KOPT-K1 (cell line): Measurements from ENCODE around the gene PAXX.

Experiments used
- H3K27ac ChIP-seq: fragments of 200-600 bp; sonication (generic); 2 replicates; pipeline ENCODE4 v1.5.1; 2016; ENCODE audit warnings: antibody characterized with exemption, mild to moderate bottlenecking, low read depth, low read length; ENCODE audit not compliant: poor library complexity, severe bottlenecking
- H3K36me3 ChIP-seq: fragments of 200-600 bp; sonication (generic); 2 replicates; pipeline ENCODE4 v1.5.1; 2017; ENCODE audit warnings: antibody characterized with exemption, mild to moderate bottlenecking, low read length, moderate library complexity; ENCODE audit not compliant: insufficient read depth
- H3K9me3 ChIP-seq: fragments of 200-600 bp; sonication (generic); 2 replicates; pipeline ENCODE4 v1.5.1; 2017; ENCODE audit warnings: antibody characterized with exemption, low read length, mild to moderate bottlenecking; ENCODE audit not compliant: insufficient read depth, poor library complexity, severe bottlenecking

PAXX gene, protein sequence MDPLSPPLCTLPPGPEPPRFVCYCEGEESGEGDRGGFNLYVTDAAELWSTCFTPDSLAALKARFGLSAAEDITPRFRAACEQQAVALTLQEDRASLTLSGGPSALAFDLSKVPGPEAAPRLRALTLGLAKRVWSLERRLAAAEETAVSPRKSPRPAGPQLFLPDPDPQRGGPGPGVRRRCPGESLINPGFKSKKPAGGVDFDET

DNA sequence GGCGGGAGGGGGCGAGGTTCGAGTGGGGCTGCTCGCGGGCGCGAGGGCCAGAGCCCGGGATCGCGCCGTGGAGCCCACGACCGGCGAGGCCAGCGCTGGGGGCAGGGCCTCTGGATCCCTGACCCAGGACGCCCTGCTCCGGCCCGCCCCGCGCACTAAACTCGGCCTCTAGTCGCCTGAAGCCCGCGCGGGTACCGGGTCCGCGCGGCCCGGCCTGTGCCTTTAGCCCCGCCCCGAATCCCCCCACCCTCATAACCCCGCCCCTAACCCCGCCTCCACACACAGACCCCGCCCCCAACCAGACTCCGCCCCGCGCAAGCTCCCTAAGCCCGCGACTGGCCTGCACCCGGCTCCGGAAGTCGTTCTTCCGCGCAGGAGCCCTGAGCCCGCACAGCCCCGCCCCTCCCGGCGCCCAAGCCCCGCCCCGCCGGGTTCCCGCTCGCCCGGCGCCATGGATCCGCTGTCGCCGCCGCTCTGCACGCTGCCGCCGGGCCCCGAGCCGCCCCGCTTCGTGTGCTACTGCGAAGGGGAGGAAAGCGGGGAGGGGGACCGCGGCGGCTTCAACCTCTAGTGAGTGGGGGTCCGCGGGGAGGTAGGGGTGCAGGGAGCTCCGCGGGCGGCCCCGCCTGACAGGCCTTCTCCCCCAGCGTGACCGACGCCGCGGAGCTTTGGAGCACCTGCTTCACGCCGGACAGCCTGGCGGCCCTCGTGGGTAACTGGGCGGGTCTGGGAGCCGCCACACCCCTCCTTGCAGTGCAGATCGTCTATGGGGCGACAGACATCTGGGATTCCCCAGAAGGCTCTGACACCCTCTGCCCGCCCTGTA lies at the start of gene PAXX:
TSS of gene PAXX (plus strand) at position 430 of the 826 bp plus-strand sequence. CDS start at position 452, 22 bp downstream.
- Histone ChIP-seq H3K27ac (peak within 1 kb of the TSS; percentile 86), H3K36me3 (peaks cover 13% of the 10 kb centered on the region; the same call in 1 of the 2 replicates), H3K9me3 (no peaks in the 10 kb centered on the region)

DNA sequence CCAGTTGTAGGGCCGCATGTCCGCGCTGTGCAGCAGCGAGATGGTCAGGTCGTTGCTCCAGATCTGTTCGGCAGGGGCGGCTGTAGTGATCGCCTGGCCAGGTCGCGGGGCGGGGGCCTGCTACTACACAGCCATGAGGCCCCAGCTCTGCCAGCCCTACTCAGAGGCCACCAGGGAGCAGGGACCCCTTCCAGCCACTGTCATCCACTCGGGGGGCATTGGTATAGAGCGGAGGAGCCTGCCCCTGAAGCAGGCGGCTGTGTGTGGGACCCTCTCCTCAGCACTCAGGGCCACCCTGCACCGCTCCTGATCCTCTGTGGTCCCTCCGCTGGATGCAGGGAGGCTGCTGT lies 49.4 kb upstream of the PAXX start:
- Histone ChIP-seq H3K9me3 (no peaks in the 10 kb centered on the region), H3K36me3 (peaks cover 40% of the 10 kb centered on the region; the same call in 1 of the 2 replicates), H3K27ac (no peak overlapping the region)

DNA sequence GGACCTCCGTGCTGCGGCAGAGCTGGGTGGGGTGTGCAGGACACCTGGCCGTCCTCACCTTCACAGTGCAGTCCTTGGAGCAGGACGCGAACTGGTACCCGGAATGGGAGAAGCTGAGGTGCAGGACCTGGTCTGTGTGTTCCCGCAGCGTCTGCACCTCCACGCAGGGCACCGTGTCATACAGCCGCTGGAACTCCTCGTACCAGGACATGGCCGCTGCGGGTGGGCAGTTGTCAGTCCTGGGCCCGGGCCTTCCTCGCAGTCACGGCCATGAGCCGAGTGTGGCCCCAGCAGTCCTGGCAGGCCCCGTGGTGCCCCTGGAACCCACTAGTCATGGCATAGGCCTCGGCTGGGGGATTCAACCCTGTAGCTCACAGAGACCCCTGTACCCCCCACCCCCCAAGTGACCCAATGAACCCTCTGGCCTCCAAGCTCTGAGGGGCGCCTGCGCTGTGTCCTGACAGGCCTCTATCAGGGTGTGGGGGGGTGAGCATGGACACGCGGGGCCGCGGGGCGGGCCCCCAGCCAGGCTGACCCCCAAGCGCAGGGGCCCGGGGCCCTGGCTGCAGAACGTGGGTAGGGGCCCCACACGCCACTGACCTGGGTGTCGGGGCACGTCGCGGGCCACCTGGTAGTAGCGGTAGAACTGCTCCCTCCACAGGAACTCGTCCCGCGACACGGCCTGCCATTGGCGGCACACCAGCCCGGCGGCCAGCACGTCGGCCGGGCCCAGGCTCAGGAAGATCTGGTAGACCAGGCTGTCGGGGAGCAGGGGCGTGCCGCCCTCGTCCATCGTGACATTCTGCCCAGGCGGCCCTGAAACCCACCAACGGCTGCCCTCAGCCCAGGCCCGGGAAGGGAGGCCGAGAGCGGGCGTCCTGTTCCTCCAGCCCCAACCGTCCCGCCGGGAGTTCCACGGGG lies 48.7 kb upstream of the PAXX start:
- peaks cover 37% of the 10 kb centered on the region; the same call in 1 of the 2 replicates for H3K36me3 ChIP-seq
- peak overlapping the region; percentile 85 for H3K27ac ChIP-seq
- no peaks in the 10 kb centered on the region for H3K9me3 ChIP-seq

DNA sequence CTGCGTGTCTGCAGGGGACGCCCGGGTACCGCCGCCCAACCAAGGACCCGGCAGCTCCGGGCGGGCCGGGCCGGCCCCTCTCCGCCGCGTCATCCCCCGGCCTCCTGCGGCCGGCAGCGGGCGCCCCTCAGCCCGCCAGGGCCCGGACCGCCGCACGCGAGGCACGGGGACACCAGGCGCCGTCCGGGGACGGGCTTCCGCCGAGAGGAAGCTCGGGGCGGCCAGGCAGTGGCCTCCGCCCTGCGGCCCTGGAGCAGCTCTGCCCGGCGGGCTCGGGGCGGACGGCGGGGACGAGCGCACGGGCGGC lies 48.1 kb upstream of the PAXX start:
- Histone ChIP-seq H3K36me3 (peaks cover 35% of the 10 kb centered on the region; the same call in 1 of the 2 replicates), H3K9me3 (no peaks in the 10 kb centered on the region), H3K27ac (peak overlapping the region; percentile 85)

DNA sequence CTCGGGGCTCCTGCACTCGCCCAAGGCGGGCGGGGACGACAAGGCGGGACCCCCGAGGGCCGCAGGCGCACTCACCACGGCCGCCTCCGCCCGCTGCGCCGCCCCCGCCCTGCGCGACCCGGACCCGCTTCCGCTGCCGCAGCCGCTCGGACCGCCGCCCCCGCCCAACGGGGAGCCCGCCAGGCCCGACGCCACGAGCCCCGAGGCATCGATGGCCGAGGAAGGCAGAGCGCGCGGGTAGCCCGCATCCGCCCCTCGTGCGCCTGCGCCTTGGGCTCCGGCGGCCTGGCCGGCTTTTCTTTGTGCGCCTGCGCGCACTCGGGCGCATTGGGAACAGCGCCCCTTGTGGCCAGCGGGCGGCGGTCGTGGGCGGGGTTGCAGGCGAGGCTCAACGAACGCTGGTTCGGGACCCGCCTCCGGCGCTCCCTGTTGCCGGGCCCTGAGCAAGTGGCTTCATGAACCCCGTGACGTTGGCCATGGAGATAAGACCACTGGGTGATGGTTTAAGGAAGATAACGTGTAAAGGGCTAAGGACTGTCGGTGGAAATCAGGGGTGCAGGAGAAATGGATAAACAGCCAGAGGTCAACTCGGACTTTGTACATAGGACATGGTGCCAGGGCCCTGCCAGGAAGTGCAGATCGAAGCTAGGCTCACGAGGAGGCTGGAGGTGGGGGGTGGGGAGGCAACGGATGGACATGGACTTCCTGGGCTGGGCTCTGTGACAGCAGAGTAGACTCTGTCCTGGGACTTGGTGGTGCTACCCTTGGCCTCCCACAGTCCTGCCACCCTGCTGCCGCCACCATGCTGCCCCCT lies 47.5 kb upstream of the PAXX start, which contains the start of the genes C8G and FBXW5:
TSS of gene C8G (plus strand) at position 725 of the 814 bp plus-strand sequence. CDS start at position 803, 78 bp downstream.
TSS of gene FBXW5 (minus strand) at position 220 of the 814 bp plus-strand sequence. CDS start 655 bp downstream, outside the sequence.
- Histone ChIP-seq H3K9me3 (no peaks in the 10 kb centered on the region), H3K27ac (peak within 1 kb of the TSS; percentile 85), H3K36me3 (peaks cover 29% of the 10 kb centered on the region; the same call in 1 of the 2 replicates)

DNA sequence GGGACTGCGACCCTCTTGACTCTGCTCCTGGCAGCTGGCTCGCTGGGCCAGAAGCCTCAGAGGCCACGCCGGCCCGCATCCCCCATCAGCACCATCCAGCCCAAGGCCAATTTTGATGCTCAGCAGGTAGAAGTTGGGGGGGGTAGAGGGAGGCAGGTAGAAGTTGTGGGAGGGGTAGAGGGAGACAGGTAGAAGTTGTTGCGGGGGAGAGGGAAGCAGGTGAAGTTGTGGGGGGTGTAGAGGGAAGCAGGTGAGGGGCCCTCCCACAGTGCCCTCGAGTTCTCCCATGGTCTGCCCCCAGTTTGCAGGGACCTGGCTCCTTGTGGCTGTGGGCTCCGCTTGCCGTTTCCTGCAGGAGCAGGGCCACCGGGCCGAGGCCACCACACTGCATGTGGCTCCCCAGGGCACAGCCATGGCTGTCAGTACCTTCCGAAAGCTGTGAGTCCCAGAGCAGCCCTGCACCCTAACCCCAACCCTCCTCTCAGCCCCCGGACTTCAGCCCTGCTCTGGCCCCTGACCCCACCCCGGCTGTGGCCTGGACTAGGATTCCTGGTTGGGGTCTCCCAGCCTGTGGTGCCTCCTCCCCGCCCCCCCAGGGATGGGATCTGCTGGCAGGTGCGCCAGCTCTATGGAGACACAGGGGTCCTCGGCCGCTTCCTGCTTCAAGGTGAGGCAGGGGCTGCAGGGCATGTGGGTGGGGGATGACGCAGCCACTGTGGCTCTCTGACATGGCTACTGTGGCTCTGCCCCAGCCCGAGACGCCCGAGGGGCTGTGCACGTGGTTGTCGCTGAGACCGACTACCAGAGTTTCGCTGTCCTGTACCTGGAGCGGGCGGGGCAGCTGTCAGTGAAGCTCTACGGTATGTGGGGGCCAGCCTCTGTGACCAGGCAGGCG lies 46.6 kb upstream of the PAXX start:
- no peaks in the 10 kb centered on the region for H3K9me3 ChIP-seq
- no peak overlapping the region for H3K27ac ChIP-seq
- H3K36me3 ChIP-seq = peaks cover 21% of the 10 kb centered on the region; the same call in 1 of the 2 replicates

DNA sequence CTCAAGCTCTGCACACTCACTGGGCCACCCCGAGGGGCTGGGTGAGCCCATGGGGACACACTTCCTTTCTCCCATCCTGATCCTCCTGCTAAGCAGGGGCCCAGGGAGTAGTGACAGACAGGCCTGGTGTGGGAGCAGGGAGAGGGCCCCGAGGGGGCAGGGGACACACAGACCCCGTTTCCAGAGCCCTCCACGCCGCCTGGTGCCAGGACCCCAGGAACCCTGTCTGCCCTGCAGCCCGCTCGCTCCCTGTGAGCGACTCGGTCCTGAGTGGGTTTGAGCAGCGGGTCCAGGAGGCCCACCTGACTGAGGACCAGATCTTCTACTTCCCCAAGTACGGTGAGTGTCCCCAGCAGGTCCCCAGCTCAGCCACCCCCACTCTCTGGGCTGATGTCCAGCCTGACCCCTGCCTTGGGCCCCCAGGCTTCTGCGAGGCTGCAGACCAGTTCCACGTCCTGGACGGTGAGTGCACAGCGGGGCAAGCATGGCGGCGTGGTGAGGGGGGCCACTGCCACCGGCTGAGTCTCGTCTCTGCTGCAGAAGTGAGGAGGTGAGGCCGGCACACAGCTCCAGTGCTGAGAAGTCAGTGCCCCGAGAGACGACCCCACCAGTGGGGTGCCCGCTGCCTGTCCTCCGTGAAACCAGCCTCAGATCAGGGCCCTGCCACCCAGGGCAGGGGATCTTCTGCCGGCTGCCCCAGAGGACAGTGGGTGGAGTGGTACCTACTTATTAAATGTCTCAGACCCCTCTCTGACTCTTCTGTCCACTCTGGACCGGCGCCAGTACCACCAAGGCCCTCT lies 45.8 kb upstream of the PAXX start:
- Histone ChIP-seq H3K9me3 (no peaks in the 10 kb centered on the region), H3K27ac (no peak overlapping the region)

DNA sequence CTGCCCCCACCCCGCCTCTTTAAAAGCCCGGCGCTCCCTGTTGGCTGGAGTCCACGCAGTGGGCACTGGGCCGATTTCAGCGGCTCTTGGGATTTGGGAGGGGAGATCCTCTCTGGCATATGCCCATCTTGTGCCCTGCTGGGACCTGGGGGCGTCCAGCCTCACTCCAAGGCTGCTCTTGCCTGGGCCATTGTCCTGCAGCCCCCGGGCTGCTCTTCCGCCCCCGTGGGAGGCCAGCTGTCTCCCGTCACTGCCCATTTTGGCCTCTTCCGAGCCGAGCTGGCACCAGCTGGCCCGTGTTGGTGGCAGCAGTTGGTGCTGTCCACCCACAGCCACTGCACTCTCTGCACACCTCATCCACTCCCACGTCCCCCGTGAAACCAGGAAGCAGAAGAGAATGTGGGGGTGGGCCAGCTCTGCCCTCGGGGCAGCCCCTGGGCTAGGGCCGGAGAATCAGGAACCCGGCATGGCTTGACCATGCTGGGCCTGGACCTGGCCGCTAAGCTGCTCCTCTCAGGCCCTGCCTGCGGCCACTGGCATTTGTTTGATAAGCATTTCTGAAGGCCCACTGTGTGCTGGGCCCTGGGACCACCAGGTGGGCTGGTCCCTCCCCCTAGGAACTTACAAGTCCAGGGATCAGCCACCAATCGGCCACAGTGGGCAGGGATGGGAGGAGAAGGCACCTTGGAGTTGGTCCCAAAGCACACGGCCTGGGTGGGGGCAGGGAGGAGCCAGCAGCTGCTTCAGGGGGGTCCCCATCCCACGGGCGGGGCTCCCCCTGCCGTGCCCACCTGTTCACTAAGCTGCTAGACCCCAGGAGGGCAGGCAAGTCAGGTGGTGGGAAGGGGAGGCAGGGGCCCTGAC lies 45.0 kb upstream of the PAXX start:
- peaks cover 4% of the 10 kb centered on the region; the same call in 1 of the 2 replicates for H3K36me3 ChIP-seq
- H3K9me3 ChIP-seq = no peaks in the 10 kb centered on the region
- H3K27ac ChIP-seq = no peak overlapping the region

More for the DNA sequence above, 45.8 kb upstream of the PAXX start:
- H3K36me3 ChIP-seq = peaks cover 12% of the 10 kb centered on the region; the same call in 1 of the 2 replicates

DNA sequence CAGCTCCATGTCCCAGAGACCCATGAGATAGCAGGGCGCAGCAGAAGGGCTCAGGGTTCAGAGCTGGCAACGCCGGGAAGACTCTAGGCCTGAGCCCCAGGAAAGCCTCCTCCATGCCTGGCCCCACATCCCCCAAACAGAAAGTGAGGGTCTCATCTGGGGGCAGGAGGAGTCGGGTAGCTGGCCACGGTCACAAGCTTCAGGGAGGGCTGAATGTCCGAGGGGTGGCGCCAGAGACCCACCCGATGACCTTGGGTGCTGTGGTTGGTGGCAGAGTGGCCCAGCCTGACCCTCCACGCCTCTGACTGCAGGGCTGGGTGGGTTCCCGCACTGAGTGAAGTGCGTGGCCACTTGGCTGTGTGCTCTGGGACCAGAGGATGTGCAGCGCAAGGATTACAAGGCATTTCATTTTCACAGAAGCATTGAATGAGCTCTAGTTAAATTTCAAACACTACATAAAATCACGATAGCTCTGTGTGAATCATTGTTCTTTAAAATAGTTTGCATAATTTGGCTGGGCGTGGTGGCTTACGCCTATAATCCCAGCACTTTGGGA lies 44.2 kb upstream of the PAXX start:
- no peak overlapping the region for H3K27ac ChIP-seq
- no peaks in the 10 kb centered on the region for H3K36me3 ChIP-seq
- no peaks in the 10 kb centered on the region for H3K9me3 ChIP-seq

DNA sequence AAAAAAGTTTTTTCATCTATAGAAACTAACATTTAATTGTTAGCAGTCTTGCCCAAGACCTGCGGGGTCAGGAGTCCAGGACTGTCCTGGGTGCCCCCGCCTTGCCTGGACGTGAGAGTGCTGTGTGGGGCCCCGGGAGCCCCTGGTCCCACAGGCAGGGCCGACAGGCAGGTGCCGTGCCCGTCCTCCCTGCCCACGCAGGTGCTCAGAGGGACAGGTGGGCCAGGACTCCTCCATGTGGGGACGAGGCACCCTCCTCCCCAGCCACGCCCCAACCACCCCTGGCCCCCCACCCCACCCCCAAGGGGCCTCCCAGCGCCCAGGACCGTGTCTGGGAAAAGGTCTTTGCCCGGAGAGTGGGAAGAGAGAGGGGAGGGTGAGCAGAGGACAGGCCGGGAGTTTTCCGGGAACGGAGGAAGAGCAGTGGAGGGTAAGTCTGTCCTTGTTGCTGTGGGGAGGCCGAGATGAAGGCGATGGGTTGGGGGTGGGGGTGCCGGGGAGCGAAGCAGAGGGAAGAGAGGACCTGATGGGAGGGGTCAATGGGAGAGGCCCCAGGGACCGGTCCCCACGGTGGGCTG lies 42.9 kb upstream of the PAXX start:
- Histone ChIP-seq H3K9me3 (no peaks in the 10 kb centered on the region), H3K36me3 (no peaks in the 10 kb centered on the region), H3K27ac (peak overlapping the region; percentile 70)

DNA sequence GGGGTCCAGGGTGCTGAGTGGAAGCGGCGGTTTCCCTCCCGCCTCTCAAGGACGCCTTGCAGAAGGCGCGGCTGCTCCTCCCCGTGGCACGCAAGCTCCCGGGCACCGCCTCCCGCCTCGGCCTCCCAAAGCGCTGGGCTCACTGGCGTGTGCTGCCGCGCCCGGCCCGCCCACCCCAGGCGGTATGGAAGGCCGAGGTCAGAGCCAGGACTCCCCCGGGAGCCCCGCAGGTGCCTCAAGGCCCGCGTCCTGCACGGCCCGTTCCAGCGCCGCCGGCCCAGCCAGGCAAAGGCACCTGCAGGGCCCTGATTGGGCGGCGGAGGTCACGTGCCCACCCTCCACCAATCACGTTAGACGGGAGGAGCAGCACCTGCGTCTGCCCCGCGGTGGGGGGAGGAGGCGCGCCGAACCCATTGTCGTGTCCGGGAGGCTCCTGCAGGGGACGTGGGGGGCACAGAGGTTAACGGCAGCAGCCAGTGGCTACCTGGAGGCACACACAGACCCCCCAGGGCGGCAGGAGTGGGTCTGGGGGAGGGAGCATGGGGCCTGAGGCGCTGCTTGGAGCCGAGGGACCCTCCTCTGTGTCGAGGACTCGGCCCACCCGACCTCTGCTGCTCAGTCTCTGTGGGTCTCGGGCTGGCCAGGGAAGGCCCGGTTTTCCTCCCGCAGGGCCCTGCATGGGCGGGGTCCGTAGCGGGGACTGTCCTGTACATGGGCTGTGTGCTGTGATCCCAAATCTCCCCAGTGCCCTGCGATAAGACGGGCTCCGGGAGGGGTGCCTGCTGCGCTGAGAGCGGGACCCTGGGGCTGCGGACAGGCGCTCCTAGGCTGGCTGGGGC lies 42.2 kb upstream of the PAXX start:
- H3K36me3 ChIP-seq = no peaks in the 10 kb centered on the region
- H3K27ac ChIP-seq = peak overlapping the region; percentile 70
- H3K9me3 ChIP-seq = no peaks in the 10 kb centered on the region
